Fibroblast of mammary gland (primary cell): Measurements from ENCODE around the gene ACOT11.

Experiments used
- DNase-seq: peaks from one replicate; pipeline ENCODE4 v3.0.0-alpha.2; 2010; ENCODE audit warnings: low read depth
- H3K4me3 ChIP-seq: 2 replicates; pipeline ENCODE4 v1.5.1; 2011; ENCODE audit warnings: low read depth, mild to moderate bottlenecking, low read length, moderate library complexity; ENCODE audit not compliant: control insufficient read depth
- CTCF ChIP-seq: conservative IDR thresholded peaks from 2 replicates; pipeline ENCODE4 v1.5.1; 2011; ENCODE audit warnings: low read depth, low read length, inconsistent platforms; ENCODE audit not compliant: control insufficient read depth, insufficient read depth

The ACOT11 gene

GRCh38 chr1:54585181-54586066 lies 37.4 kb downstream of the ACOT11 start:
- no peak for TF ChIP-seq CTCF
- H3K4me3 ChIP-seq: no peak overlapping the region
- DNase-seq: no peak

- TF ChIP-seq CTCF: no peak
- no peak overlapping the region for H3K4me3 ChIP-seq
- no peak for DNase-seq
These were observed 40.3 kb downstream of the ACOT11 start for GRCh38 chr1:54588377-54588776.

- H3K4me3 ChIP-seq: no peak overlapping the region
- TF ChIP-seq CTCF: no peak
- peak; percentile 10 for DNase-seq
These were observed 43.2 kb downstream of the ACOT11 start for GRCh38 chr1:54591127-54591756.

- H3K4me3 ChIP-seq: no peak overlapping the region
- no peak for DNase-seq
- TF ChIP-seq CTCF: no peak
These were observed 45.6 kb downstream of the ACOT11 start for GRCh38 chr1:54593571-54594160.

GRCh38 chr1:54594463-54594862 lies 46.4 kb downstream of the ACOT11 start:
- no peak overlapping the region for H3K4me3 ChIP-seq
- no peak for DNase-seq
- no peak for TF ChIP-seq CTCF

- no peak for DNase-seq
- no peak overlapping the region for H3K4me3 ChIP-seq
- TF ChIP-seq CTCF: no peak
These were observed 48.0 kb downstream of the ACOT11 start for GRCh38 chr1:54595956-54596498.
